Loucy (cell line): ENCODE results near the gene NUTM2D.
"Not testable (repeated sequence)": the region's sequence is repeated elsewhere in the genome, so short reads cannot be mapped to it uniquely, and the experiment has no call there.

Experiments used
- H2AFZ ChIP-seq: fragments of 200-600 bp; sonication (generic); 2 replicates; pipeline ENCODE4 v1.6.0; 2016; ENCODE audit warnings: antibody characterized with exemption, mild to moderate bottlenecking, low read length, moderate library complexity
- H3F3A ChIP-seq: fragments of 200-600 bp; 2 replicates; pipeline ENCODE4 v1.6.0; 2016; ENCODE audit warnings: antibody characterized with exemption, low read depth, mild to moderate bottlenecking
- H3K27me3 ChIP-seq: fragments of 200-600 bp; sonication (generic); 2 replicates; pipeline ENCODE4 v1.6.1; 2014; ENCODE audit warnings: low read length, mild to moderate bottlenecking; ENCODE audit not compliant: insufficient read depth, poor library complexity, severe bottlenecking
- H3K36me3 ChIP-seq: fragments of 200-600 bp; sonication (generic); 2 replicates; pipeline ENCODE4 v1.6.1; 2016; ENCODE audit warnings: low read length; ENCODE audit not compliant: insufficient read depth
- H3K4me1 ChIP-seq: fragments of 200-600 bp; sonication (generic); 2 replicates; pipeline ENCODE4 v1.5.1; 2014; ENCODE audit warnings: low read length, mild to moderate bottlenecking; ENCODE audit not compliant: insufficient read depth, poor library complexity, severe bottlenecking
- H3K4me2 ChIP-seq: fragments of 200-600 bp; sonication (generic); 2 replicates; pipeline ENCODE4 v1.6.0; 2014; ENCODE audit warnings: antibody characterized with exemption, low read length, low read depth, mild to moderate bottlenecking; ENCODE audit not compliant: poor library complexity, severe bottlenecking
- H3K4me3 ChIP-seq: fragments of 200-600 bp; sonication (generic); 2 replicates; pipeline ENCODE4 v1.5.1; 2014; ENCODE audit warnings: low read length, mild to moderate bottlenecking, mixed read lengths; ENCODE audit not compliant: poor library complexity, severe bottlenecking
- H3K79me2 ChIP-seq: fragments of 200-600 bp; sonication (generic); 2 replicates; pipeline ENCODE4 v1.6.1; 2014; ENCODE audit warnings: low read length; ENCODE audit not compliant: insufficient read depth
- H3K9ac ChIP-seq: fragments of 200-600 bp; sonication (generic); 2 replicates; pipeline ENCODE4 v1.6.0; 2014; ENCODE audit warnings: mild to moderate bottlenecking, low read depth, low read length, moderate library complexity; ENCODE audit not compliant: poor library complexity, severe bottlenecking
- H3K9me2 ChIP-seq: fragments of 200-600 bp; sonication (generic); replicated peaks from 2 replicates; pipeline ENCODE4 v1.6.1; 2016; ENCODE audit warnings: low read depth, low read length, mixed read lengths
- H3K9me3 ChIP-seq: fragments of 200-600 bp; sonication (generic); 2 replicates; pipeline ENCODE4 v1.6.1; 2014; ENCODE audit warnings: mild to moderate bottlenecking, antibody characterized with exemption, low read length, low read depth; ENCODE audit not compliant: insufficient read depth
- H4K20me1 ChIP-seq: fragments of 200-600 bp; sonication (generic); 2 replicates; pipeline ENCODE4 v1.6.0; 2014; ENCODE audit warnings: antibody characterized with exemption, low read length, mild to moderate bottlenecking; ENCODE audit not compliant: insufficient read depth, poor library complexity, severe bottlenecking

Gene NUTM2D

GRCh38 chr10:87398436-87398835, 40.9 kb downstream of the NUTM2D start:
- not testable (repeated sequence) for H3K36me3 ChIP-seq, H3K9ac ChIP-seq, H4K20me1 ChIP-seq, H3F3A ChIP-seq, H3K79me2 ChIP-seq, H3K4me3 ChIP-seq, H3K9me2 ChIP-seq, H2AFZ ChIP-seq, H3K9me3 ChIP-seq, H3K4me1 ChIP-seq, H3K4me2 ChIP-seq, H3K27me3 ChIP-seq

GRCh38 chr10:87407516-87408467, 50.2 kb downstream of the NUTM2D start:
- not testable (repeated sequence) for H3K4me3 ChIP-seq, H3K36me3 ChIP-seq, H3K27me3 ChIP-seq, H3K9me3 ChIP-seq, H2AFZ ChIP-seq, H3K4me2 ChIP-seq, H4K20me1 ChIP-seq, H3K4me1 ChIP-seq, H3K9ac ChIP-seq, H3K79me2 ChIP-seq, H3K9me2 ChIP-seq, H3F3A ChIP-seq

GRCh38 chr10:87413921-87414320, 56.4 kb downstream of the NUTM2D start:
- H4K20me1 ChIP-seq, H3K4me2 ChIP-seq, H3K9ac ChIP-seq, H3K9me2 ChIP-seq, H3K4me1 ChIP-seq, H3F3A ChIP-seq, H3K36me3 ChIP-seq, H3K4me3 ChIP-seq, H3K27me3 ChIP-seq, H3K9me3 ChIP-seq, H3K79me2 ChIP-seq, H2AFZ ChIP-seq: not testable (repeated sequence)
